Measurements from ENCODE around the gene RPL37.

RPL37 gene

GRCh38 chr5:40784027-40784653, 50.9 kb downstream of the RPL37 start:
- no peaks in the 10 kb centered on the region for H3K9me3 ChIP-seq (ENCODE audit: control insufficient read depth, insufficient read depth, low read depth, low read length)
- H3K4me3 ChIP-seq (ENCODE audit: low read depth, low read length) = no peak overlapping the region
- H3K4me1 ChIP-seq (ENCODE audit: control insufficient read depth, insufficient read depth, low read length) = no peaks in the 10 kb centered on the region
- ChIA-PET CTCF (interaction anchor here (1.2 kb wide), 1 partner anchor 49 kb away, joined by 4 read pairs; no protein-coding TSS in a partner anchor), POLR2A (interaction anchor here (0.7 kb wide), 1 partner anchor 14 kb away, joined by 3 read pairs; the partner anchor contains the start of gene PRKAA1)
- peaks cover 0 to 7% of the 10 kb centered on the region in 2 experiments; a peak in 1 of 3 replicates for H3K36me3 ChIP-seq (ENCODE audit: control insufficient read depth in 2 of 2, insufficient read depth in 1 of 2, low read length in 2 of 2)
- H3K27ac ChIP-seq (ENCODE audit: extremely low read depth, low read depth, low read length) = no peak overlapping the region
- no peak for TF ChIP-seq ZNF223 (tag by site-specific recombination; IDR thresholded peaks at IDR 0.05)
- no peak for TF ChIP-seq ZNF626 (tag by site-specific recombination; IDR thresholded peaks at IDR 0.05)
- no peak for TF ChIP-seq ZNF548 (tag by site-specific recombination; IDR thresholded peaks at IDR 0.05)
- no peak for TF ChIP-seq ZNF623 (tag by site-specific recombination; IDR thresholded peaks at IDR 0.05)
- TF ChIP-seq GFI1B (tag by site-specific recombination; IDR thresholded peaks at IDR 0.05) = 0 out of 2 replicates have a peak, but pooled peaks have one; percentile 31

GRCh38 chr5:40781843-40782409, 53.1 kb downstream of the RPL37 start:
- CTCF ChIA-PET = no interaction called here
- POLR2A ChIA-PET = no interaction called here
- Histone ChIP-seq H3K9me3 (ENCODE audit: control insufficient read depth, insufficient read depth, low read depth, low read length) (no peaks in the 10 kb centered on the region), H3K27ac (ENCODE audit: extremely low read depth, low read depth, low read length) (no peak overlapping the region), H3K4me1 (ENCODE audit: control insufficient read depth, insufficient read depth, low read length) (no peaks in the 10 kb centered on the region), H3K4me3 (ENCODE audit: low read depth, low read length) (no peak overlapping the region), H3K36me3 (ENCODE audit: control insufficient read depth in 2 of 2, insufficient read depth in 1 of 2, low read length in 2 of 2) (peaks cover 0 to 9% of the 10 kb centered on the region in 2 experiments; a peak in 1 of 3 replicates)
- TF ChIP-seq ZNF529 (tag by site-specific recombination; IDR thresholded peaks at IDR 0.05; ENCODE audit: insufficient replicate concordance) (no peak), ZNF223 (tag by site-specific recombination; IDR thresholded peaks at IDR 0.05) (no peak), PATZ1 (tag by site-specific recombination; IDR thresholded peaks at IDR 0.05) (no peak), ZNF830 (tag by site-specific recombination; IDR thresholded peaks at IDR 0.05; ENCODE audit: low read depth) (no peak), CTCF (tag by site-specific recombination; IDR thresholded peaks at IDR 0.05) (no peak), ZNF112 (tag by site-specific recombination; IDR thresholded peaks at IDR 0.05) (no peak), ZFP37 (tag by site-specific recombination; IDR thresholded peaks at IDR 0.05) (no peak), TRIM28 (IDR thresholded peaks at IDR 0.05; ENCODE audit: borderline replicate concordance, low read length) (no peak), ZNF791 (tag by site-specific recombination; IDR thresholded peaks at IDR 0.05) (no peak), ZNF302 (tag by site-specific recombination; IDR thresholded peaks at IDR 0.05; ENCODE audit: low read depth) (no peak), SETDB1 (IDR thresholded peaks at IDR 0.05; ENCODE audit: insufficient read length, low read length) (no peak), ZNF624 (tag by site-specific recombination; IDR thresholded peaks at IDR 0.05) (no peak)

- no peaks in the 10 kb centered on the region for H3K9me3 ChIP-seq (ENCODE audit: control insufficient read depth, insufficient read depth, low read depth, low read length)
- CTCF ChIA-PET = no interaction called here
- no peak overlapping the region for H3K4me3 ChIP-seq (ENCODE audit: low read depth, low read length)
- no peak overlapping the region for H3K27ac ChIP-seq (ENCODE audit: extremely low read depth, low read depth, low read length)
- H3K4me1 ChIP-seq (ENCODE audit: control insufficient read depth, insufficient read depth, low read length) = peaks cover 10% of the 10 kb centered on the region
- peaks cover 7 to 9% of the 10 kb centered on the region in 2 experiments for H3K36me3 ChIP-seq (ENCODE audit: control insufficient read depth in 2 of 2, insufficient read depth in 1 of 2, low read length in 2 of 2)
- POLR2A ChIA-PET = no interaction called here
- TF ChIP-seq ZNF146 (tag by site-specific recombination; IDR thresholded peaks at IDR 0.05) = no peak
- no peak for TF ChIP-seq ZBTB48 (tag by site-specific recombination; IDR thresholded peaks at IDR 0.05)
- TF ChIP-seq MZF1 (tag by site-specific recombination; IDR thresholded peaks at IDR 0.05; ENCODE audit: borderline replicate concordance) = no peak
- TF ChIP-seq ZNF184 (tag by site-specific recombination; IDR thresholded peaks at IDR 0.05) = no peak
- TF ChIP-seq ZNF10 (tag by site-specific recombination; IDR thresholded peaks at IDR 0.05) = no peak
- no peak for TF ChIP-seq CTCF (tag by site-specific recombination; IDR thresholded peaks at IDR 0.05)
- TF ChIP-seq ZBTB21 (tag by site-specific recombination; IDR thresholded peaks at IDR 0.05) = no peak
- TF ChIP-seq ZNF26 (tag by site-specific recombination; IDR thresholded peaks at IDR 0.05) = no peak
- TF ChIP-seq ZNF560 (tag by site-specific recombination; IDR thresholded peaks at IDR 0.05; ENCODE audit: borderline replicate concordance) = no peak
- no peak for TF ChIP-seq YY1 (tag by site-specific recombination; IDR thresholded peaks at IDR 0.05)
Observed at GRCh38 chr5:40780858-40781257, 54.2 kb downstream of the RPL37 start.

Measured in HEK293 (cell line).